IPS-15b (cell line): ENCODE measurements around the gene FST.

Experiments used
- H3K27me3 ChIP-seq: one replicate; pipeline ENCODE4 v1.6.1; 2013; ENCODE audit warnings: low read length; ENCODE audit not compliant: control insufficient read depth, insufficient read depth
- H3K36me3 ChIP-seq: one replicate; pipeline ENCODE4 v1.6.1; 2013; ENCODE audit warnings: low read length; ENCODE audit not compliant: control insufficient read depth, insufficient read depth
- H3K4me1 ChIP-seq: one replicate; pipeline ENCODE4 v1.6.1; 2013; ENCODE audit warnings: mild to moderate bottlenecking, low read length; ENCODE audit not compliant: control insufficient read depth, insufficient read depth
- H3K4me3 ChIP-seq: one replicate; pipeline ENCODE4 v1.5.1; 2013; ENCODE audit warnings: low read depth, low read length
- H3K9ac ChIP-seq: one replicate; pipeline ENCODE4 v1.6.1; 2013; ENCODE audit warnings: low read depth, mild to moderate bottlenecking, low read length
- H3K9me3 ChIP-seq: one replicate; pipeline ENCODE4 v1.6.1; 2013; ENCODE audit warnings: mild to moderate bottlenecking, low read length; ENCODE audit not compliant: control insufficient read depth, insufficient read depth

The FST gene

GRCh38 chr5:53453898-53454718 is 26.3 kb upstream of the FST start:
- H3K4me1 ChIP-seq: no peaks in the 10 kb centered on the region
- H3K27me3 ChIP-seq: no peaks in the 10 kb centered on the region
- no peak overlapping the region for H3K9ac ChIP-seq
- H3K36me3 ChIP-seq: no peaks in the 10 kb centered on the region
- no peaks in the 10 kb centered on the region for H3K9me3 ChIP-seq
- no peak overlapping the region for H3K4me3 ChIP-seq

- Histone ChIP-seq H3K27me3 (no peaks in the 10 kb centered on the region), H3K4me3 (no peak overlapping the region), H3K9me3 (no peaks in the 10 kb centered on the region), H3K4me1 (no peaks in the 10 kb centered on the region), H3K9ac (no peak overlapping the region), H3K36me3 (no peaks in the 10 kb centered on the region)
These were observed 25.8 kb upstream of the FST start for GRCh38 chr5:53454719-53455000.

- Histone ChIP-seq H3K9me3 (no peaks in the 10 kb centered on the region), H3K4me3 (no peak overlapping the region), H3K36me3 (no peaks in the 10 kb centered on the region), H3K9ac (no peak overlapping the region), H3K27me3 (no peaks in the 10 kb centered on the region), H3K4me1 (no peaks in the 10 kb centered on the region)
These were observed 24.1 kb upstream of the FST start for GRCh38 chr5:53456366-53456765.

DNA sequence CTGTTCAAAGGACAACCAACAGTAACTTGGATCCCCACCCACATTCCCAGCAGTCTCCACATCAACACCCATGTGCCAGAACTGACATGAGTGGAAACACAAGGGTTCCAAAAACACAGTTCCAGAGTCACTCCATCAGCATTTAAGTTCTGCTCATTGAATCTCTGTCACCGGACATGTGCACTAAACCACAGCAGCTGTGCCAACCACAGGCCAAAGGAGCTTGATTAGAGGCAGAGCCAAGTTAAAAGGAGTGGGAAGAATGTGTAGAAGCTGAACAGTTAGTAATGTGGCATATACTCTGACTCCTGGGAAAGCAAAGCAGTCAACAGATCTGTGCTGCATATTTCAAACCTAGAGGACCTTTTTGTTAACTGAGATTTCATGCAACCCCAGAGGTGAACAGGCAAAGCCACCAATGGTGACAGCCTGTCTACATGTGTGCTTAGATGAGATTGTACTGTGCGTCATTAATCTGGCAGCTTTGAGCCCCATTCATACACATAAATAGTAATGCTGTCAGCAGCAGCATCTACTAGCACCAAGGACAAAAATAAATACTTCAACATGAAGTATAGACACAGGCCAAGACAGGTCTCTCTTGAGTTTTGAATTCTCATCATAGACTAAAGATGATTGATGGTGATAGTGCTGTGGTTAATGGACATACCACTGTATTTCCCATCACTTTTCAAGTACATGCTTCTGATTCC is 16.4 kb upstream of the FST start:
- Histone ChIP-seq H3K36me3 (no peaks in the 10 kb centered on the region), H3K9ac (no peak overlapping the region), H3K4me3 (no peak overlapping the region), H3K27me3 (no peaks in the 10 kb centered on the region), H3K4me1 (no peaks in the 10 kb centered on the region), H3K9me3 (no peaks in the 10 kb centered on the region)

DNA sequence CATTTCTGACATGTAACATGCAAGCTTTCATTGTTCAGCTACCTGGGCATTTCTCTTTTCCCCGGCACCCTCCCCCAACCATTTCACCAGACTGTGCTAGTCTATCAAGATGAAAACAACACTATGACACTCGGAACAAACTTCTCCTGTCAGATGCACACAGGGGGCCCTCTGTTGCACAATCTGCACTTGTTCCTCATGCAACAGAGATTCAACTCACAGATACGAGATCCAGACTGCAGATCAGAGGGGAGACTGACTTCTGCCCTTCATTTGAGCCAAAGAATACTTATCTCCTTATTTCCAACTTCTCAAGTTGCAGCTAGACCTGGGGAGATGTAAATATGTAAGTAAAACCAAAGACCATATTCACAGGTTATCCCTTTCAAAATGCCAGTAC is 15.7 kb upstream of the FST start:
- Histone ChIP-seq H3K4me3 (no peak overlapping the region), H3K36me3 (no peaks in the 10 kb centered on the region), H3K4me1 (no peaks in the 10 kb centered on the region), H3K27me3 (no peaks in the 10 kb centered on the region), H3K9ac (no peak overlapping the region), H3K9me3 (no peaks in the 10 kb centered on the region)

DNA sequence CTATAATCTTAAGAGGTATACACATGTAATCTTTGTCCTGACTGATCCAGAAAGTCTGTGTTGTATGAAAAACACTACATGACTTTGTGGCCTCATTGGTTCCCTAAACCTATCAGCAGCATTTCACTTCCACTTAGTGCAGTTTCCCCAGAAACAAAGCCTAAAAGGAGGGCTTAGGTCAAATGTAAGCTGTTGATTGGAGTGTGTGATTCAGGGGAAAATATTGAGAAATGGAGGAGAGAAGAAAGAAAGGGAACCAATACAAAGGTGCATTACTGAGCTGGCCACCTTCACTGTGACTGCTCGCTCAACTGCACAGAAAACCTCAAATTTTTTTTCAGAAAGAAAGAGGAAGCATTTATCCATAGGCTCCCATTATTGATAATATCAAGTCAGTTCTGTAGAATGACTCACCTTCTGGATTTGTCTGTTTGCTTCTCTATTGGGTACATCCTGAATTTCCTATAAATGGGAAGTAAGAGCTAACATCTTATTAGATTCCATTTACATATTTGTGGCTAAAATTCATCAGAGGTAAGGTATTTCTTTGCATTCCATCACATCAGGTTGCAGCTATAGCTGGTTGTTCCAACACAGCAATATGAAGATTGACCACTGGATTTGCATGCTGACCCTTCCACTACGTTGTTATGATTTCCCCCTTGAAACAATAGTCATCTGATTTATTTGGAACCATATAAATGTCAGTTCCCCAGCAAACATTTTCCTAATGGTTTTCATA is 10.3 kb upstream of the FST start:
- Histone ChIP-seq H3K27me3 (no peaks in the 10 kb centered on the region), H3K9me3 (no peaks in the 10 kb centered on the region), H3K9ac (no peak overlapping the region), H3K4me3 (no peak overlapping the region), H3K36me3 (no peaks in the 10 kb centered on the region), H3K4me1 (no peaks in the 10 kb centered on the region)

DNA sequence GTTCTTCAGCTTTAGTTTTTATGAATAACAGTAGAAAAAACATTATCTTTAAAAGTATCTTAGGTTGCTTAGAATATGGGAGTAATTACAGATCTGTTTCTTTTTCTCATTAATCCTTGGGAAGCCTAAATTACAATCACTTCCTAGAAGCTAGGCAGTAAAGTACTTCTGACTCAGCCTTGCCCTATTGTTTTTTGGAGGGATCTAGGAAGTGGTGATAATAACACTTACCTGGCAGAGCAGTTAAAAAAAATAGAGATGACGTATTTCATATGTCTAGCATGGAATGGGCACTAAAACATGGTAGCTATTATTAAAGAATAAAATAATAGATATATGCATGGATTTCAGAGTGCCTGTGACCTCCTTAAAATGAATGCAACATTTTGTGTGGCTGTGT is 8.2 kb upstream of the FST start:
- Histone ChIP-seq H3K9ac (no peak overlapping the region), H3K4me1 (no peaks in the 10 kb centered on the region), H3K36me3 (no peaks in the 10 kb centered on the region), H3K9me3 (no peaks in the 10 kb centered on the region), H3K4me3 (no peak overlapping the region), H3K27me3 (no peaks in the 10 kb centered on the region)

DNA sequence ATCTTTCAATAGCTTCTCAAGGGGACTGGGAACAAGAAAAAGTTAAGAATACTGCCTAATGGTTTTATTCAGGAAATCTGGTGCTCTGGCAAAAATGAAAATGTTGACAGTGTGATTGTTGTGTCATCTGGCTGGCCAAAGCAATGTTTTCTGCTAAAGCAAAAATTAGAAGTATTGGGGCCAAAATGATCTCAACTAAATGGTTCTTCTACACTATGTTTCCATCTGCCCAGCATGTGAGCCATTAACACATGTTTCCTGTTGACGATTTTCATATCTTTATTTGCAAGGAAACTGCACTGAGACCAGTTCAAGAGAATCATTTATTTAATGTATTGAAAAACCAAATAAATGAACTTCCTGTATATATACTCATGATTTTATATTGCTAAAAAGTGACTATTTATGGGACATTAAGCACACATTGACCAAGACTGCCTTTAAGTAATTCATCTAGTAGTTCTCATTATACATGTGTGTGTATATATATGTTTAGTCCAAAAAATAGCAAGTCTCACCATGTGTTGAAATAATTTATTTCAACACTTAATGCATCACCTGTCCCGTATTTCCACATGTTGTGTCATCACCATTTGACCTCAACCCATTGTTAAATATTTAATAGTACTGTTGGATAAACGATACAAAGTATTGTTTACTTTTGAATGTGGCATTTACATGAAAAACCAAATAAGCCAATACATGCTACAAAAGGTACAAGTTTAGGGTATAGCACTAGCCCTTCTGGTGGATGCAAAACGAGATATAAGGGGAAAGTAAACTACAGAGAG is 7.5 kb upstream of the FST start:
- H3K36me3 ChIP-seq: no peaks in the 10 kb centered on the region
- H3K9ac ChIP-seq: no peak overlapping the region
- H3K4me1 ChIP-seq: no peaks in the 10 kb centered on the region

GRCh38 chr5:53473633-53474032 is 6.8 kb upstream of the FST start:
- Histone ChIP-seq H3K9me3 (no peaks in the 10 kb centered on the region), H3K4me3 (no peak overlapping the region), H3K9ac (no peak overlapping the region), H3K36me3 (no peaks in the 10 kb centered on the region), H3K27me3 (no peaks in the 10 kb centered on the region), H3K4me1 (no peaks in the 10 kb centered on the region)

More for the DNA sequence above, 7.5 kb upstream of the FST start:
- Histone ChIP-seq H3K4me3 (no peak overlapping the region), H3K27me3 (no peaks in the 10 kb centered on the region), H3K9me3 (no peaks in the 10 kb centered on the region)

GRCh38 chr5:53475320-53475719 is 5.1 kb upstream of the FST start:
- H3K4me1 ChIP-seq: no peaks in the 10 kb centered on the region
- H3K9me3 ChIP-seq: no peaks in the 10 kb centered on the region
- H3K9ac ChIP-seq: no peak overlapping the region
- no peak overlapping the region for H3K4me3 ChIP-seq
- H3K27me3 ChIP-seq: no peaks in the 10 kb centered on the region
- no peaks in the 10 kb centered on the region for H3K36me3 ChIP-seq

GRCh38 chr5:53476019-53476418 is 4.4 kb upstream of the FST start:
- Histone ChIP-seq H3K27me3 (no peaks in the 10 kb centered on the region), H3K9me3 (no peaks in the 10 kb centered on the region), H3K4me1 (no peaks in the 10 kb centered on the region), H3K4me3 (no peak overlapping the region), H3K36me3 (no peaks in the 10 kb centered on the region), H3K9ac (no peak overlapping the region)
